ENCODE results near the gene EPB41L5. TPM values are rescaled to one million over a fixed set of nuclear protein-coding genes. Genes with fewer than 3 reads are reported as not detected.

Gene EPB41L5
- total RNA-seq, 1 donor, result 16.8 TPM

DNA sequence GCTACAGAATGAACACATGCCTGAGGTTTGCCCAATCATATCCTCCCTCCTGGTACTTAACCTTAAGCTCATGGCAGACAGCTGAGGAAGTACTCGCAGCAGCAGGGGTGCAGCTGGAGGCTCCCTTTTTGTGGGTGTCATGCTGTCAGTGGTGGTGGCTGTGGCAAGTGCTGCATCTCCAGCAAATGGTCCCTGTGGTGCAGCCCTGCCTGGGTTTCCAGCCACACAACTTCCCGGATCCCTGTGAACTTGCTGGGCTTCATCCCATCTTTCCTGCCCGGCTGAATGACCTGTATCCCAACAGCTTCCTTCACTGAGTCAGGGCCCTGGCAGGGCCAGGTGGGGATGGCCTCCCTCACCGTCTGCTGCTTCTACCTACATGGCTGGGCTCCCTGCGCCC is 205.3 kb downstream of the EPB41L5 start:
- no peak overlapping the region for H3K4me3 ChIP-seq (ENCODE audit: low read depth, low read length)
- DNase-seq (ENCODE audit: low read depth), result no peak
- no peak for TF ChIP-seq CTCF (IDR thresholded peaks at IDR 0.05; ENCODE audit: insufficient read depth, low read length)

GRCh38 chr2:120219291-120219690 is 206.4 kb downstream of the EPB41L5 start:
- no peak for DNase-seq (ENCODE audit: low read depth)
- TF ChIP-seq CTCF (IDR thresholded peaks at IDR 0.05; ENCODE audit: insufficient read depth, low read length), result no peak
- H3K4me3 ChIP-seq (ENCODE audit: low read depth, low read length), result no peak overlapping the region

- TF ChIP-seq CTCF (IDR thresholded peaks at IDR 0.05; ENCODE audit: insufficient read depth, low read length), result no peak
- no peak overlapping the region for H3K4me3 ChIP-seq (ENCODE audit: low read depth, low read length)
- no peak for DNase-seq (ENCODE audit: low read depth)
Measured at GRCh38 chr2:120219766-120220165, 206.9 kb downstream of the EPB41L5 start.

GRCh38 chr2:120220756-120221155 is 207.9 kb downstream of the EPB41L5 start:
- H3K4me3 ChIP-seq (ENCODE audit: low read depth, low read length), result no peak overlapping the region
- no peak for DNase-seq (ENCODE audit: low read depth)
- no peak for TF ChIP-seq CTCF (IDR thresholded peaks at IDR 0.05; ENCODE audit: insufficient read depth, low read length)

- no peak overlapping the region for H3K4me3 ChIP-seq (ENCODE audit: low read depth, low read length)
- no peak for DNase-seq (ENCODE audit: low read depth)
- TF ChIP-seq CTCF (IDR thresholded peaks at IDR 0.05; ENCODE audit: insufficient read depth, low read length), result no peak
Measured at GRCh38 chr2:120221616-120222015, 208.7 kb downstream of the EPB41L5 start.

DNA sequence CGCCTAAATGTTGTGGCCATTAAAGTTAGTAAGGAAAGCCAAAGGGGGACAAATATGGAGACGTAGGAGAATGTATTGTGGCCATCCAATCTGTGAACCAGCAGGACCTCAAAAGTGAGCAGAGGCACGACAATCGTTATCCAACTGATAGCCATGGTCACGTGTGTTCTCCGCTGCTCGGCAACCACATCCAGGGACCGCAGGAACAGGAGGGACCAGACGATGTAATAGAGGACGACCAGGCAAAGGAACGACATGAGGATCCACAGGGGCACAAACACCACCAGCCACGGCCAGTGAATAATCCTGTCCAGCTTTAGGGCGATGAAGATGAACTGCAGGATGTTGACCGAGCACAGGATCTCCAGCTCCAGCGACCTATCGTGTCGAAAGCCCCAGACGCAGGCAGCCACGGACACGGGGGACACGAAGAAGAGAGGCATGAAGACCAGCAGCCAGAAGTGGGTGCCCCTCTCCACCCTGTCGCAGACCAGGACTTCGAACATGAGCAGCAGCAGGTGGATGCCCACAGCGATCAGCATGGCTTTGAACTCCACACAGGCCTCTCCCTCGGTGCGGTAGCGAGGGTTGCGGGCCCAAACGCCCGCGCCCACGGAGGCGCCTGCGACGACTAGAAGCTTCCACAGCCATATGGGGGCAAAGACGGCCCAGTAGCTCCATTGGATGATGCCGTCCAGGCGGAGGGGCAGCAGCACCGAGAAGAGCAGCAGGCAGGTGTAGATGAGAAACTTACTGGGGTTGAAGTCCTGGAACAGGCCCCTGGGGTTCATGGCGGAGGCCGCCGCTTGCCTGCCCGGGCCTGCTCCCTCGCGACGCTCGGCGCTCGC is 209.5 kb downstream of the EPB41L5 start:
- H3K4me3 ChIP-seq (ENCODE audit: low read depth, low read length), result peak overlapping the region; percentile 75
- TF ChIP-seq CTCF (IDR thresholded peaks at IDR 0.05; ENCODE audit: insufficient read depth, low read length), result no peak
- no peak for DNase-seq (ENCODE audit: low read depth)
